ENCODE results near the gene MTR. TPM values are rescaled to one million over a fixed set of nuclear protein-coding genes. Genes with fewer than 3 reads are reported as not detected.
"Not testable (repeated sequence)": the region's sequence is repeated elsewhere in the genome, so short reads cannot be mapped to it uniquely, and the experiment has no call there.

MTR gene
- total RNA-seq, 1 donor from 2014 or later, result 12.7 TPM

GRCh38 chr1:236829085-236829484 is 34.0 kb downstream of the MTR start:
- no peak for ATAC-seq
- DNase-seq (ENCODE audit: low spot score), result no peak

- ATAC-seq (no peak), DNase-seq (ENCODE audit: low spot score) (no peak)
These were observed 35.0 kb downstream of the MTR start for GRCh38 chr1:236830116-236830515.

- no peak for DNase-seq (ENCODE audit: low spot score)
These were observed 35.5 kb downstream of the MTR start for GRCh38 chr1:236830560-236830959.

GRCh38 chr1:236833575-236833974 is 38.5 kb downstream of the MTR start:
- DNase-seq (ENCODE audit: low spot score), result no peak

More at GRCh38 chr1:236830560-236830959, 35.5 kb downstream of the MTR start:
- no peak for ATAC-seq

GRCh38 chr1:236834876-236835275 is 39.8 kb downstream of the MTR start:
- DNase-seq (ENCODE audit: low spot score) (no peak), ATAC-seq (peak; percentile 5)

More at GRCh38 chr1:236833575-236833974, 38.5 kb downstream of the MTR start:
- ATAC-seq, result no peak

- ATAC-seq (peak; percentile 92), DNase-seq (ENCODE audit: low spot score) (peak; percentile 80)
These were observed 40.4 kb downstream of the MTR start for GRCh38 chr1:236835491-236835890.

GRCh38 chr1:236836157-236836556 is 41.1 kb downstream of the MTR start:
- ATAC-seq, result no peak
- no peak for DNase-seq (ENCODE audit: low spot score)

GRCh38 chr1:236837115-236837514 is 42.0 kb downstream of the MTR start:
- DNase-seq (ENCODE audit: low spot score), result no peak
- no peak for ATAC-seq

- ATAC-seq (no peak), DNase-seq (ENCODE audit: low spot score) (no peak)
These were observed 42.8 kb downstream of the MTR start for GRCh38 chr1:236837897-236838296.

- ATAC-seq (no peak), DNase-seq (ENCODE audit: low spot score) (no peak)
These were observed 46.2 kb downstream of the MTR start for GRCh38 chr1:236841341-236841740.

- ATAC-seq, result peak; percentile 92
- DNase-seq (ENCODE audit: low spot score), result no peak
These were observed 49.6 kb downstream of the MTR start for GRCh38 chr1:236844499-236845271.

GRCh38 chr1:236845830-236846229 is 50.7 kb downstream of the MTR start:
- ATAC-seq (peak; percentile 43), DNase-seq (ENCODE audit: low spot score) (no peak)

GRCh38 chr1:236848274-236848923 is 53.3 kb downstream of the MTR start:
- ATAC-seq (no peak), DNase-seq (ENCODE audit: low spot score) (no peak)

- ATAC-seq (peak; percentile 96), DNase-seq (ENCODE audit: low spot score) (peak; percentile 67)
These were observed 55.2 kb downstream of the MTR start for GRCh38 chr1:236850077-236850979.

GRCh38 chr1:236851871-236852270 is 56.8 kb downstream of the MTR start:
- no peak for ATAC-seq
- DNase-seq (ENCODE audit: low spot score), result no peak

GRCh38 chr1:236853921-236854604 is 59.0 kb downstream of the MTR start:
- DNase-seq (ENCODE audit: low spot score) (no peak), ATAC-seq (no peak)

- ATAC-seq, result no peak
- DNase-seq (ENCODE audit: low spot score), result no peak
These were observed 59.5 kb downstream of the MTR start for GRCh38 chr1:236854605-236854983.

- not testable (repeated sequence) for ATAC-seq; DNase-seq (ENCODE audit: low spot score)
These were observed 61.6 kb downstream of the MTR start for GRCh38 chr1:236856649-236857048.

- DNase-seq (ENCODE audit: low spot score), result no peak
- no peak for ATAC-seq
These were observed 63.1 kb downstream of the MTR start for GRCh38 chr1:236858165-236858564.

GRCh38 chr1:236860101-236860500 is 65.0 kb downstream of the MTR start:
- no peak for DNase-seq (ENCODE audit: low spot score)
- no peak for ATAC-seq

- DNase-seq (ENCODE audit: low spot score) (no peak), ATAC-seq (no peak)
These were observed 65.6 kb downstream of the MTR start for GRCh38 chr1:236860674-236861073.
